KBM-7 (cell line): ENCODE results near the gene MAGI2.
"Not testable (repeated sequence)": the region's sequence is repeated elsewhere in the genome, so short reads cannot be mapped to it uniquely, and the experiment has no call there.

ENCODE experiments used
- DNase-seq: peaks from one replicate; pipeline ENCODE4 v3.0.0-alpha.2; 2015
- in situ Hi-C: fragments of 300-500 bp; cut with MboI; formaldehyde crosslinking; loops from 2 replicates; pipeline ENCODE4 v1.14.3; 2020; ENCODE audit warnings: low sequenced_read_pairs, low pct_unique_long_range_greater_than_20kb, mixed read lengths

MAGI2 gene

GRCh38 chr7:78296046-78296597 is 1157.3 kb downstream of the MAGI2 start:
- in situ Hi-C loops, result no loop called here
- DNase-seq, result no peak

GRCh38 chr7:78289471-78289870 is 1164.0 kb downstream of the MAGI2 start:
- DNase-seq, in situ Hi-C loops: not testable (repeated sequence)

GRCh38 chr7:78284945-78285344 is 1168.5 kb downstream of the MAGI2 start:
- no peak for DNase-seq
- in situ Hi-C loops, result no loop called here

- in situ Hi-C loops, result no loop called here
- DNase-seq, result no peak
Observed at GRCh38 chr7:78280276-78280675, 1173.2 kb downstream of the MAGI2 start.

GRCh38 chr7:78279457-78279856 is 1174.0 kb downstream of the MAGI2 start:
- no peak for DNase-seq
- in situ Hi-C loops, result no loop called here

- in situ Hi-C loops, result no loop called here
- DNase-seq, result no peak
Observed at GRCh38 chr7:78279032-78279431, 1174.4 kb downstream of the MAGI2 start.

GRCh38 chr7:78267141-78267540 is 1186.3 kb downstream of the MAGI2 start:
- in situ Hi-C loops, result no loop called here
- no peak for DNase-seq

- in situ Hi-C loops, result no loop called here
- no peak for DNase-seq
Observed at GRCh38 chr7:78265486-78265885, 1188.0 kb downstream of the MAGI2 start.

- DNase-seq, result no peak
- in situ Hi-C loops, result no loop called here
Observed at GRCh38 chr7:78265071-78265470, 1188.4 kb downstream of the MAGI2 start.

GRCh38 chr7:78264105-78264504 is 1189.4 kb downstream of the MAGI2 start:
- DNase-seq, result no peak
- in situ Hi-C loops, result no loop called here

GRCh38 chr7:78261739-78262138 is 1191.7 kb downstream of the MAGI2 start:
- in situ Hi-C loops, result no loop called here
- DNase-seq, result no peak

- no peak for DNase-seq
- in situ Hi-C loops, result no loop called here
Observed at GRCh38 chr7:78261302-78261701, 1192.2 kb downstream of the MAGI2 start.

GRCh38 chr7:78260826-78261225 is 1192.6 kb downstream of the MAGI2 start:
- in situ Hi-C loops, result no loop called here
- no peak for DNase-seq

- DNase-seq, result no peak
- in situ Hi-C loops, result no loop called here
Observed at GRCh38 chr7:78254726-78255055, 1198.8 kb downstream of the MAGI2 start.

GRCh38 chr7:78253850-78254725 is 1199.4 kb downstream of the MAGI2 start:
- in situ Hi-C loops, result no loop called here
- no peak for DNase-seq

GRCh38 chr7:78248867-78249266 is 1204.6 kb downstream of the MAGI2 start:
- in situ Hi-C loops, result no loop called here

GRCh38 chr7:78247910-78248689 is 1205.4 kb downstream of the MAGI2 start:
- in situ Hi-C loops, result no loop called here
- DNase-seq, result no peak

More at GRCh38 chr7:78248867-78249266, 1204.6 kb downstream of the MAGI2 start:
- DNase-seq, result no peak

- in situ Hi-C loops, DNase-seq: not testable (repeated sequence)
Observed at GRCh38 chr7:78240179-78240578, 1213.3 kb downstream of the MAGI2 start.

GRCh38 chr7:78234634-78235033 is 1218.8 kb downstream of the MAGI2 start:
- in situ Hi-C loops, result no loop called here
- no peak for DNase-seq

- DNase-seq, result no peak
- in situ Hi-C loops, result no loop called here
Observed at GRCh38 chr7:78232806-78233205, 1220.7 kb downstream of the MAGI2 start.
